HepG2 (cell line): ENCODE measurements around the gene RBBP8NL. TPM values are rescaled to one million over a fixed set of nuclear protein-coding genes. Genes with fewer than 3 reads are reported as not detected.

Source experiments
- AGO2 ChIP-seq: fragments of 200-400 bp; formaldehyde crosslinking; optimal IDR thresholded peaks from 2 replicates; pipeline ENCODE3; 2017; ENCODE audit warnings: mild to moderate bottlenecking, low read depth, low read length, moderate library complexity
- MAFK ChIP-seq, 2 experiments: IDR thresholded peaks in 1 of 2; conservative IDR thresholded peaks in 1 of 2; 2 replicates each; pipeline ENCODE4 v1.6.1; 2011; ENCODE audit warnings: improper control_type of control experiment in 2 of 2, low read length in 2 of 2
- NR2C2 ChIP-seq: sonication (generic); formaldehyde crosslinking; IDR thresholded peaks from 2 replicates; pipeline ENCODE4 v1.4.0; 2020; ENCODE audit warnings: missing genetic modification reagents, mild to moderate bottlenecking, moderate library complexity, borderline replicate concordance
- SP2 ChIP-seq: sonication (generic); formaldehyde crosslinking; IDR thresholded peaks from 2 replicates; pipeline ENCODE4 v1.5.1; 2020; ENCODE audit warnings: mild to moderate bottlenecking, missing genetic modification reagents
- YEATS4 ChIP-seq: sonication (generic); formaldehyde crosslinking; IDR thresholded peaks from 2 replicates; pipeline ENCODE4 v1.4.0; 2020; ENCODE audit warnings: missing genetic modification reagents, borderline replicate concordance
- polyA plus RNA-seq, 8 experiments: library from polyadenylated mRNA; depleted of rRNA in 3 of 8; stranded (reverse) in 7 of 8; unstranded in 1 of 8; fragments of >200 nt; fragmentation: Illumina TruSeq in 4 of 8; extraction: Trizol in 4 of 8; gene quantifications; 2 replicates each; pipeline versions ENCODE4 v1.2.1 to v1.2.3, GENCODE V29; 2011 to 2016; ENCODE audit warnings: low read depth in 4 of 8, missing spikeins in 1 of 8, mixed read lengths in 1 of 8; ENCODE audit not compliant: insufficient read depth in 1 of 8
- total RNA-seq, 5 experiments: library from RNA; depleted of rRNA; stranded (reverse); fragments of >200 nt; fragmentation: Illumina TruSeq; extraction: Trizol; gene quantifications; 2 replicates each; pipeline ENCODE4 v1.2.3, GENCODE V29; 2016; ENCODE audit warnings: low read depth in 1 of 5
- TF ChIP-seq, protein P1 (sequence below): sonication (generic); formaldehyde crosslinking; IDR thresholded peaks from 2 replicates; pipeline ENCODE4 v1.5.0; 2020; ENCODE audit warnings: mild to moderate bottlenecking, missing genetic modification reagents
- TF ChIP-seq, protein P2 (sequence below), 2 experiments: fragments of 450-650 bp in 1 of 2; sonication (generic) in 1 of 2; formaldehyde crosslinking; IDR thresholded peaks; 2 replicates each; pipeline versions ENCODE4 v1.5.0 to v1.8.0; 2020 to 2022; ENCODE audit warnings: mild to moderate bottlenecking in 1 of 2, missing genetic modification reagents in 1 of 2
- TF ChIP-seq, protein P3 (sequence below): sonication (generic); formaldehyde crosslinking; IDR thresholded peaks from 2 replicates; pipeline ENCODE4 v1.5.1; 2020; ENCODE audit warnings: missing genetic modification reagents, mild to moderate bottlenecking, borderline replicate concordance
- TF ChIP-seq, protein P4 (sequence below): sonication (generic); formaldehyde crosslinking; conservative IDR thresholded peaks from 2 replicates; pipeline ENCODE4 v1.8.0; 2022; ENCODE audit warnings: low read depth, missing genetic modification reagents
- TF ChIP-seq, protein P5 (sequence below): sonication (generic); formaldehyde crosslinking; IDR thresholded peaks from 2 replicates; pipeline ENCODE4 v1.5.0; 2020; ENCODE audit warnings: mild to moderate bottlenecking, missing genetic modification reagents
- TF ChIP-seq, protein P6 (sequence below): IDR thresholded peaks from 2 replicates; pipeline ENCODE4 v1.6.1; 2016; ENCODE audit warnings: mild to moderate bottlenecking, missing biosample characterization, missing genetic modification reagents
- TF ChIP-seq, protein P7 (sequence below): IDR thresholded peaks from 2 replicates; pipeline ENCODE4 v1.6.1; 2016; ENCODE audit warnings: missing compliant biosample characterization, missing genetic modification reagents, borderline replicate concordance
- TF ChIP-seq, protein P8 (sequence below): sonication (generic); formaldehyde crosslinking; IDR thresholded peaks from 2 replicates; pipeline ENCODE4 v1.8.1; 2023; ENCODE audit warnings: mild to moderate bottlenecking, missing genetic modification reagents

Gene RBBP8NL
- total and polyA plus RNA-seq, 2 of the 13 experiments (the other 11 are each of a cell fraction or from before 2014, with no cell fraction given) = 0.69 to 0.86 TPM

DNA sequence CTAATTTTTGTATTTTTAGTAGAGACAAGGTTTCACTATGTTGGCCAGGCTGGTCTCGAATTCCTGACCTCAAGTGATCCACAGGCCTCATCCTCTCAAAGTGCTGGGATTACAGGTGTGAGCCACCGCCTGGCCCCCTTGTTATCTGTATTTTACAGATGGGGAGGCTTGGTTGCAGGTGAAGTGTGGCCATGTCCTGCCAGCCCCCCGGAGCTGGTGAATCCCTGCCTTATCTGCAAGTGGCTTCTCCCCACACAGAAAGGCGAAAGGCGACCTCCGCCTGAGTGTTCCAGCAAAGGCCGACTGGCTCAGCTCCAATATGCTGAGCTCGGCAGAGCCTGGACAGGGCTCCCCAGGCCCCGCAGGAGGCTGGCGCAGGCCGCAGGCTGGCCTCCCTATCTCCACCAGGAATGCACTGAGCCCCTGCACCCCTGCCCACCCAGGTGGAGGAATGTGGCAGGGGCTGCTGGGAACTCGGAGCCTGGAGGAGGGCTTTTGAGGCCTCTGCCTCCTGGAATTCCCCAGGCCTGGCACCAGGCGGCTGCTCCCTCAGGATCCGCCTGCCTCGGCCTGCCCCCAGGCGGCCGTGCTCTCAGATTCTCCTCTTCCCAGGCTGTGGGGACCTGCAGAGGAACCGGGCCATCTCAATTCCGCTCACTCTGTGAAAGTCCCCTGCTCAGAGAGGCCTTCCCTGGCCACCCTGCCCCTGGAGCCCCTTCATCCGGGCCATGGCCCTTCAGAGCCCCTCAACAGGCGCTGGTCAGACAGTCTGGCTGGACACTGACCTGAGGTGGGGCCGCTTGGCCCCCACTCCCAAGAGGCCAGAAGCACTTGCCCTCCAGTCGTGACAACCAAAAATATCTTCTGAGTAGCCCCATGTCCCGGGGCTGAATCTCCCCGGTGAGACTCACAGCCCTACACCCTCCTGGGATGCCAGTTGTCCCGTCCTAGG, 51.0 kb downstream of the RBBP8NL start (continued):
- TF ChIP-seq, protein P1, sequence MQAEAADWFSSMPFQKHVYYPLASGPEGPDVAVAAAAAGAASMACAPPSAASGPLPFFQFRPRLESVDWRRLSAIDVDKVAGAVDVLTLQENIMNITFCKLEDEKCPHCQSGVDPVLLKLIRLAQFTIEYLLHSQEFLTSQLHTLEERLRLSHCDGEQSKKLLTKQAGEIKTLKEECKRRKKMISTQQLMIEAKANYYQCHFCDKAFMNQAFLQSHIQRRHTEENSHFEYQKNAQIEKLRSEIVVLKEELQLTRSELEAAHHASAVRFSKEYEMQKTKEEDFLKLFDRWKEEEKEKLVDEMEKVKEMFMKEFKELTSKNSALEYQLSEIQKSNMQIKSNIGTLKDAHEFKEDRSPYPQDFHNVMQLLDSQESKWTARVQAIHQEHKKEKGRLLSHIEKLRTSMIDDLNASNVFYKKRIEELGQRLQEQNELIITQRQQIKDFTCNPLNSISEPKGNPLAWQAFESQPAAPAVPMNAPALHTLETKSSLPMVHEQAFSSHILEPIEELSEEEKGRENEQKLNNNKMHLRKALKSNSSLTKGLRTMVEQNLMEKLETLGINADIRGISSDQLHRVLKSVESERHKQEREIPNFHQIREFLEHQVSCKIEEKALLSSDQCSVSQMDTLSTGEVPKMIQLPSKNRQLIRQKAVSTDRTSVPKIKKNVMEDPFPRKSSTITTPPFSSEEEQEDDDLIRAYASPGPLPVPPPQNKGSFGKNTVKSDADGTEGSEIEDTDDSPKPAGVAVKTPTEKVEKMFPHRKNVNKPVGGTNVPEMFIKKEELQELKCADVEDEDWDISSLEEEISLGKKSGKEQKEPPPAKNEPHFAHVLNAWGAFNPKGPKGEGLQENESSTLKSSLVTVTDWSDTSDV (CRISPR knock-in tag) = no peak
- peak; percentile 63 for TF ChIP-seq NR2C2
- TF ChIP-seq, protein P2, sequence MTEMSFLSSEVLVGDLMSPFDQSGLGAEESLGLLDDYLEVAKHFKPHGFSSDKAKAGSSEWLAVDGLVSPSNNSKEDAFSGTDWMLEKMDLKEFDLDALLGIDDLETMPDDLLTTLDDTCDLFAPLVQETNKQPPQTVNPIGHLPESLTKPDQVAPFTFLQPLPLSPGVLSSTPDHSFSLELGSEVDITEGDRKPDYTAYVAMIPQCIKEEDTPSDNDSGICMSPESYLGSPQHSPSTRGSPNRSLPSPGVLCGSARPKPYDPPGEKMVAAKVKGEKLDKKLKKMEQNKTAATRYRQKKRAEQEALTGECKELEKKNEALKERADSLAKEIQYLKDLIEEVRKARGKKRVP (CRISPR knock-in tag; IDR thresholded peaks at IDR 0.05) = no peak
- TF ChIP-seq, protein P3, sequence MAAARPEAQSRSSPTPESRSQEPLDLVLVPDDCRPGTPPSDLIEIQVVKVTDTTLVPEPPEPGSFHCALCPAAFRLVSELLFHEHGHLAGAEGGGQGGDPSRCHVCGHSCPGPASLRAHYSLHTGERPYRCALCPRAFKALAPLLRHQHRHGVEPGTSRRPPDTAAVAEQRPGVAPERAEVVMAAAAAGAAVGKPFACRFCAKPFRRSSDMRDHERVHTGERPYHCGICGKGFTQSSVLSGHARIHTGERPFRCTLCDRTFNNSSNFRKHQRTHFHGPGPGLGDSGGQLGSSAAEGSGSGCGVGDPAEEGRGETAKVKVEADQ (CRISPR knock-in tag) = peak; percentile 89; the same call in 1 of the 2 replicates
- TF ChIP-seq YEATS4 (CRISPR knock-in tag) = peak; percentile 83; the same call in 1 of the 2 replicates
- TF ChIP-seq, protein P4, sequence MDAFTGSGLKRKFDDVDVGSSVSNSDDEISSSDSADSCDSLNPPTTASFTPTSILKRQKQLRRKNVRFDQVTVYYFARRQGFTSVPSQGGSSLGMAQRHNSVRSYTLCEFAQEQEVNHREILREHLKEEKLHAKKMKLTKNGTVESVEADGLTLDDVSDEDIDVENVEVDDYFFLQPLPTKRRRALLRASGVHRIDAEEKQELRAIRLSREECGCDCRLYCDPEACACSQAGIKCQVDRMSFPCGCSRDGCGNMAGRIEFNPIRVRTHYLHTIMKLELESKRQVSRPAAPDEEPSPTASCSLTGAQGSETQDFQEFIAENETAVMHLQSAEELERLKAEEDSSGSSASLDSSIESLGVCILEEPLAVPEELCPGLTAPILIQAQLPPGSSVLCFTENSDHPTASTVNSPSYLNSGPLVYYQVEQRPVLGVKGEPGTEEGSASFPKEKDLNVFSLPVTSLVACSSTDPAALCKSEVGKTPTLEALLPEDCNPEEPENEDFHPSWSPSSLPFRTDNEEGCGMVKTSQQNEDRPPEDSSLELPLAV (CRISPR knock-in tag) = no peak
- peak; percentile 53 for TF ChIP-seq SP2
- TF ChIP-seq, protein P5, sequence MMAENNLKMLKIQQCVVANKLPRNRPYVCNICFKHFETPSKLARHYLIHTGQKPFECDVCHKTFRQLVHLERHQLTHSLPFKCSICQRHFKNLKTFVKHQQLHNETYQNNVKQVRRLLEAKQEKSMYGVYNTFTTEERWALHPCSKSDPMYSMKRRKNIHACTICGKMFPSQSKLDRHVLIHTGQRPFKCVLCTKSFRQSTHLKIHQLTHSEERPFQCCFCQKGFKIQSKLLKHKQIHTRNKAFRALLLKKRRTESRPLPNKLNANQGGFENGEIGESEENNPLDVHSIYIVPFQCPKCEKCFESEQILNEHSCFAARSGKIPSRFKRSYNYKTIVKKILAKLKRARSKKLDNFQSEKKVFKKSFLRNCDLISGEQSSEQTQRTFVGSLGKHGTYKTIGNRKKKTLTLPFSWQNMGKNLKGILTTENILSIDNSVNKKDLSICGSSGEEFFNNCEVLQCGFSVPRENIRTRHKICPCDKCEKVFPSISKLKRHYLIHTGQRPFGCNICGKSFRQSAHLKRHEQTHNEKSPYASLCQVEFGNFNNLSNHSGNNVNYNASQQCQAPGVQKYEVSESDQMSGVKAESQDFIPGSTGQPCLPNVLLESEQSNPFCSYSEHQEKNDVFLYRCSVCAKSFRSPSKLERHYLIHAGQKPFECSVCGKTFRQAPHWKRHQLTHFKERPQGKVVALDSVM = peak; percentile 90
- TF ChIP-seq, protein P6, sequence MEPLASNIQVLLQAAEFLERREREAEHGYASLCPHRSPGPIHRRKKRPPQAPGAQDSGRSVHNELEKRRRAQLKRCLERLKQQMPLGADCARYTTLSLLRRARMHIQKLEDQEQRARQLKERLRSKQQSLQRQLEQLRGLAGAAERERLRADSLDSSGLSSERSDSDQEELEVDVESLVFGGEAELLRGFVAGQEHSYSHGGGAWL (CRISPR knock-in tag) = no peak
- TF ChIP-seq AGO2 = peak; percentile 84
- no peak for TF ChIP-seq MAFK (conservative IDR thresholded peaks at IDR 0.05 in 1 of 2, IDR thresholded peaks at IDR 0.05 in 1 of 2; ENCODE audit: low read length in 2 of 2)
- TF ChIP-seq, protein P7, sequence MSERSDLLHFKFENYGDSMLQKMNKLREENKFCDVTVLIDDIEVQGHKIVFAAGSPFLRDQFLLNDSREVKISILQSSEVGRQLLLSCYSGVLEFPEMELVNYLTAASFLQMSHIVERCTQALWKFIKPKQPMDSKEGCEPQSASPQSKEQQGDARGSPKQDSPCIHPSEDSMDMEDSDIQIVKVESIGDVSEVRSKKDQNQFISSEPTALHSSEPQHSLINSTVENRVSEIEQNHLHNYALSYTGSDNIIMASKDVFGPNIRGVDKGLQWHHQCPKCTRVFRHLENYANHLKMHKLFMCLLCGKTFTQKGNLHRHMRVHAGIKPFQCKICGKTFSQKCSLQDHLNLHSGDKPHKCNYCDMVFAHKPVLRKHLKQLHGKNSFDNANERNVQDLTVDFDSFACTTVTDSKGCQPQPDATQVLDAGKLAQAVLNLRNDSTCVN (CRISPR knock-in tag) = peak; percentile 81; the same call in 1 of the 2 replicates
- TF ChIP-seq, protein P8, sequence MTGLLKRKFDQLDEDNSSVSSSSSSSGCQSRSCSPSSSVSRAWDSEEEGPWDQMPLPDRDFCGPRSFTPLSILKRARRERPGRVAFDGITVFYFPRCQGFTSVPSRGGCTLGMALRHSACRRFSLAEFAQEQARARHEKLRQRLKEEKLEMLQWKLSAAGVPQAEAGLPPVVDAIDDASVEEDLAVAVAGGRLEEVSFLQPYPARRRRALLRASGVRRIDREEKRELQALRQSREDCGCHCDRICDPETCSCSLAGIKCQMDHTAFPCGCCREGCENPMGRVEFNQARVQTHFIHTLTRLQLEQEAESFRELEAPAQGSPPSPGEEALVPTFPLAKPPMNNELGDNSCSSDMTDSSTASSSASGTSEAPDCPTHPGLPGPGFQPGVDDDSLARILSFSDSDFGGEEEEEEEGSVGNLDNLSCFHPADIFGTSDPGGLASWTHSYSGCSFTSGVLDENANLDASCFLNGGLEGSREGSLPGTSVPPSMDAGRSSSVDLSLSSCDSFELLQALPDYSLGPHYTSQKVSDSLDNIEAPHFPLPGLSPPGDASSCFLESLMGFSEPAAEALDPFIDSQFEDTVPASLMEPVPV (CRISPR knock-in tag) = peak; percentile 71; the same call in 1 of the 2 replicates
